ENCODE results near the gene DCDC2B. TPM values are rescaled to one million over a fixed set of nuclear protein-coding genes. Genes with fewer than 3 reads are reported as not detected.
"Not testable (repeated sequence)": the region's sequence is repeated elsewhere in the genome, so short reads cannot be mapped to it uniquely, and the experiment has no call there.

The DCDC2B gene
- total RNA-seq = under 1 TPM; 0.17 to 0.22 TPM

- Mint-ChIP-seq H3K36me3 (peaks cover 14% of the 10 kb centered on the region), H3K27me3 (no peaks in the 10 kb centered on the region), H3K4me1 (peaks cover 15% of the 10 kb centered on the region), H3K27ac (no peak within 1 kb of the TSS), H3K9me3 (no peaks in the 10 kb centered on the region), H3K4me3 (no peak within 1 kb of the TSS)
- DNase-seq (no peak), ATAC-seq (ENCODE audit: low read depth) (no peak)
- POLR2A ChIA-PET = interaction anchor here (1.6 to 2.2 kb wide), 2 partner anchors 8 to 10 kb away, joined by 3 to 8 read pairs; partner anchors contain the start of gene CCDC28B
These were observed at the start of gene DCDC2B for GRCh38 chr1:32208891-32209328. TSS of gene DCDC2B (plus strand) at chr1:32209089. CDS start at chr1:32209094, 5 bp downstream.

- Mint-ChIP-seq H3K27me3 (no peaks in the 10 kb centered on the region), H3K4me1 (peaks cover 10% of the 10 kb centered on the region), H3K36me3 (peaks cover 42% of the 10 kb centered on the region), H3K9me3 (no peaks in the 10 kb centered on the region), H3K27ac (peak overlapping the region; percentile 23), H3K4me3 (no peak overlapping the region)
- ATAC-seq (ENCODE audit: low read depth) (no peak), DNase-seq (no peak)
- POLR2A ChIA-PET = no interaction called here
These were observed 49.7 kb upstream of the DCDC2B start for GRCh38 chr1:32159189-32159588.

- DNase-seq (no peak), ATAC-seq (ENCODE audit: low read depth) (no peak)
- Mint-ChIP-seq H3K36me3 (peaks cover 31% of the 10 kb centered on the region), H3K27ac (no peak overlapping the region), H3K4me3 (no peak overlapping the region), H3K4me1 (peaks cover 2% of the 10 kb centered on the region), H3K9me3 (no peaks in the 10 kb centered on the region), H3K27me3 (no peaks in the 10 kb centered on the region)
- POLR2A ChIA-PET = no interaction called here
These were observed 45.5 kb upstream of the DCDC2B start for GRCh38 chr1:32163405-32163804.

- H3K27me3 Mint-ChIP-seq; H3K4me3 Mint-ChIP-seq; H3K9me3 Mint-ChIP-seq; ATAC-seq (ENCODE audit: low read depth); POLR2A ChIA-PET; DNase-seq; H3K27ac Mint-ChIP-seq; H3K4me1 Mint-ChIP-seq: not testable (repeated sequence)
- peaks cover 34% of the 10 kb centered on the region for H3K36me3 Mint-ChIP-seq
These were observed 43.3 kb upstream of the DCDC2B start for GRCh38 chr1:32165633-32166032.

- Mint-ChIP-seq H3K4me3 (no peak overlapping the region), H3K9me3 (no peaks in the 10 kb centered on the region), H3K27me3 (no peaks in the 10 kb centered on the region), H3K27ac (no peak overlapping the region), H3K36me3 (peaks cover 36% of the 10 kb centered on the region), H3K4me1 (peaks cover 17% of the 10 kb centered on the region)
- POLR2A ChIA-PET = no interaction called here
- ATAC-seq (ENCODE audit: low read depth) (no peak), DNase-seq (no peak)
These were observed 37.9 kb upstream of the DCDC2B start for GRCh38 chr1:32170991-32171390.

GRCh38 chr1:32172621-32173245, 36.2 kb upstream of the DCDC2B start:
- Mint-ChIP-seq H3K4me1 (peaks cover 17% of the 10 kb centered on the region), H3K27ac (peak overlapping the region; percentile 50), H3K27me3 (no peaks in the 10 kb centered on the region), H3K36me3 (peaks cover 35% of the 10 kb centered on the region), H3K9me3 (no peaks in the 10 kb centered on the region), H3K4me3 (peak overlapping the region; percentile 28)
- POLR2A ChIA-PET = interaction anchor here (0.6 kb wide), 1 partner anchor 118 kb away, joined by 4 read pairs; no protein-coding TSS in a partner anchor
- no peak for ATAC-seq (ENCODE audit: low read depth)
- DNase-seq = no peak

- Mint-ChIP-seq H3K27ac (peak overlapping the region; percentile 98), H3K4me1 (peaks cover 19% of the 10 kb centered on the region), H3K9me3 (no peaks in the 10 kb centered on the region), H3K4me3 (peak overlapping the region; percentile 92), H3K36me3 (peaks cover 29% of the 10 kb centered on the region), H3K27me3 (no peaks in the 10 kb centered on the region)
- ATAC-seq (ENCODE audit: low read depth) (no peak), DNase-seq (no peak)
- POLR2A ChIA-PET = interaction anchor here (0.6 to 4.1 kb wide), 13 partner anchors 12 to 663 kb away, joined by 3 to 37 read pairs (median 7); partner anchors contain the start of genes CCDC28B, IQCC, KPNA6 and LCK
These were observed 30.3 kb upstream of the DCDC2B start for GRCh38 chr1:32178380-32179192.

GRCh38 chr1:32179193-32179442, 29.8 kb upstream of the DCDC2B start:
- Mint-ChIP-seq H3K9me3 (no peaks in the 10 kb centered on the region), H3K4me3 (peak overlapping the region; percentile 92), H3K27ac (peak overlapping the region; percentile 98), H3K27me3 (no peaks in the 10 kb centered on the region), H3K36me3 (peaks cover 33% of the 10 kb centered on the region), H3K4me1 (peaks cover 23% of the 10 kb centered on the region)
- no peak for ATAC-seq (ENCODE audit: low read depth)
- POLR2A ChIA-PET = interaction anchor here (0.6 to 4.1 kb wide), 13 partner anchors 12 to 662 kb away, joined by 3 to 37 read pairs (median 7); partner anchors contain the start of genes CCDC28B, IQCC, KPNA6 and LCK
- DNase-seq = no peak

GRCh38 chr1:32179443-32180185, 29.3 kb upstream of the DCDC2B start, which contains the start of gene TXLNA:
TSS of gene TXLNA (plus strand) at chr1:32179675. CDS start at chr1:32180346, 671 bp downstream.
- ATAC-seq (ENCODE audit: low read depth) = peak; percentile 89
- Mint-ChIP-seq H3K4me3 (peak within 1 kb of the TSS; percentile 92), H3K4me1 (peaks cover 28% of the 10 kb centered on the region), H3K27ac (peak within 1 kb of the TSS; percentile 98), H3K9me3 (no peaks in the 10 kb centered on the region), H3K27me3 (no peaks in the 10 kb centered on the region), H3K36me3 (peaks cover 35% of the 10 kb centered on the region)
- DNase-seq = peak; percentile 93
- POLR2A ChIA-PET = interaction anchor here (0.6 to 4.1 kb wide), 16 partner anchors 11 to 662 kb away, joined by 3 to 37 read pairs (median 5); partner anchors contain the start of genes CCDC28B, IQCC, KPNA6 and LCK

GRCh38 chr1:32180186-32181060, 28.5 kb upstream of the DCDC2B start:
- Mint-ChIP-seq H3K27me3 (no peaks in the 10 kb centered on the region), H3K9me3 (no peaks in the 10 kb centered on the region), H3K4me3 (peak overlapping the region; percentile 92), H3K36me3 (peaks cover 41% of the 10 kb centered on the region), H3K27ac (peak overlapping the region; percentile 74), H3K4me1 (peaks cover 33% of the 10 kb centered on the region)
- POLR2A ChIA-PET = interaction anchor here (0.5 to 4.1 kb wide), 14 partner anchors 13 to 111 kb away, joined by 3 to 37 read pairs (median 8); partner anchors contain the start of genes CCDC28B, HDAC1, IQCC and KPNA6
- DNase-seq (peak; percentile 56), ATAC-seq (ENCODE audit: low read depth) (peak; percentile 17)

- Mint-ChIP-seq H3K4me3 (peak overlapping the region; percentile 92), H3K27ac (peak overlapping the region; percentile 75), H3K36me3 (peaks cover 42% of the 10 kb centered on the region), H3K9me3 (no peaks in the 10 kb centered on the region), H3K27me3 (no peaks in the 10 kb centered on the region), H3K4me1 (peaks cover 35% of the 10 kb centered on the region)
- ATAC-seq (ENCODE audit: low read depth) (no peak), DNase-seq (no peak)
- POLR2A ChIA-PET = interaction anchor here (0.6 to 4.1 kb wide), 10 partner anchors 12 to 111 kb away, joined by 3 to 37 read pairs (median 8); partner anchors contain the start of genes CCDC28B, HDAC1, IQCC and KPNA6
These were observed 27.8 kb upstream of the DCDC2B start for GRCh38 chr1:32181065-32181464.

- DNase-seq (no peak), ATAC-seq (ENCODE audit: low read depth) (no peak)
- POLR2A ChIA-PET = interaction anchor here (0.6 to 4.1 kb wide), 7 partner anchors 11 to 63 kb away, joined by 3 to 37 read pairs (median 5); partner anchors contain the start of genes CCDC28B and IQCC
- no peaks in the 10 kb centered on the region for H3K27me3 Mint-ChIP-seq
- no peaks in the 10 kb centered on the region for H3K9me3 Mint-ChIP-seq
- peak overlapping the region; percentile 92 for H3K4me3 Mint-ChIP-seq
- peaks cover 40% of the 10 kb centered on the region for H3K4me1 Mint-ChIP-seq
- peaks cover 45% of the 10 kb centered on the region for H3K36me3 Mint-ChIP-seq
- H3K27ac Mint-ChIP-seq = peak overlapping the region; percentile 75
These were observed 27.3 kb upstream of the DCDC2B start for GRCh38 chr1:32181563-32181962.

Data from activated naive CD8-positive, alpha-beta T cell treated with anti-CD3 and anti-CD28 coated beads, Interleukin-2, amount 10 ng/mL, durations not matched to agents 7 days and 5 days (primary cell).